ENCODE data around the gene KAT6B.

The KAT6B gene

DNA sequence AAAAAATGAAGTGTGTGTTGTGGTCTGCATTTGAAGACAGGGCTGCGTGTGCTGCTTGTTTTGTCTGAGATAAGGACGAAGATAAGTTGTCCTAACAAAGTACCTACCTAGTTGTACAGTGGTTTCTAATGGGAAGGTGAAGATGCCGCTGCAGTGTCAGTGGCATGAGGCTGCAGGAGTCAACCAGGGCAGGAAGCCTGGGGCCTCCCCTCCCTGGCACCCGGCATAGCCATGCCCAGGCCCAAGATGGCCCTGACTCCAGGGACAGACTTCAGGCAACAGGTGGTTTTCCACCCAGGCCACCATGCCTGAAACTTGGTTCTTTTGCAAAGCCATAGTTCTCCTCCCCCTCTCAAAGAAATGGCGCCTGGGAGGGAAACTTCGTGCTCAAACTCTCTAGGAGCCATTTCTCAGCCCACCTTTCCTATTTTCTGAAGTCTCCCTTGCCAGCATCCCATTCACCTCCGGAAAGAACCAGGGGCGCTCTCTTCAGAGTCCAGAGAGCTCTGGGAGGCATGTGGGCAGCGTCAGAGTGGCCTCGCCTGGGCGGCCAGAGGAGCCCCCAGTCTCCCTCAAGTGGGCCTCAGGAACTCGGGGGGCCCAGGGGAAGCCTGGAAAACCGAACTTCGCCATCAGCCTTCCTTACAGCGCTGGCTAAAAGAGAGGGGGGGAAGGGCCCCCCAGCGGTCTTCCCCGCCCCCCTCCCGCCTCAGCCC lies 2.1 kb upstream of the KAT6B start:
- no peak for DNase-seq

DNA sequence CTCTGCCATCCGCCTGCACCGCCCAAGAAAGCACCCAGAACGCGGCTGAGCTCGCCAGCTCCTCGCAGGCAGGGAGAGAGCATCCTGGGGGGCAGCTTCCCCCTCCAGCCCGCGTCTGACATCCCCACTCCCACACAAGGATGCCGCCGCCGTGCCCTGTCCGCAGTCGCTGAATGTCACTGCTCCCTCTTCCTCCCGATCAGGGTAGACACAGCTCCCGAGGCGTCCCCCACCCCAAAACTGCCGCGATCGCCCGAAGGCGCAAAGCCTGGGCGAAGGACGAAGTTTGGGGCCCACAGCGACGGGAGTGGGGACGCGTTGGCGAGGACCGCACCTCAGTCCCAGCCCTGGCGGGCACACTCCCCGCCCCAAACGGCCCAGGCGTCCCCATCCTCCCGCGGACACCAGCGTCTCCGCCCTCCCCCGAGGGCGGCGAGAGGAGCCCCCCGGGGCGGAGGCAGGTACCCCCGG lies 1.5 kb upstream of the KAT6B start:
- DNase-seq, result no peak

DNA sequence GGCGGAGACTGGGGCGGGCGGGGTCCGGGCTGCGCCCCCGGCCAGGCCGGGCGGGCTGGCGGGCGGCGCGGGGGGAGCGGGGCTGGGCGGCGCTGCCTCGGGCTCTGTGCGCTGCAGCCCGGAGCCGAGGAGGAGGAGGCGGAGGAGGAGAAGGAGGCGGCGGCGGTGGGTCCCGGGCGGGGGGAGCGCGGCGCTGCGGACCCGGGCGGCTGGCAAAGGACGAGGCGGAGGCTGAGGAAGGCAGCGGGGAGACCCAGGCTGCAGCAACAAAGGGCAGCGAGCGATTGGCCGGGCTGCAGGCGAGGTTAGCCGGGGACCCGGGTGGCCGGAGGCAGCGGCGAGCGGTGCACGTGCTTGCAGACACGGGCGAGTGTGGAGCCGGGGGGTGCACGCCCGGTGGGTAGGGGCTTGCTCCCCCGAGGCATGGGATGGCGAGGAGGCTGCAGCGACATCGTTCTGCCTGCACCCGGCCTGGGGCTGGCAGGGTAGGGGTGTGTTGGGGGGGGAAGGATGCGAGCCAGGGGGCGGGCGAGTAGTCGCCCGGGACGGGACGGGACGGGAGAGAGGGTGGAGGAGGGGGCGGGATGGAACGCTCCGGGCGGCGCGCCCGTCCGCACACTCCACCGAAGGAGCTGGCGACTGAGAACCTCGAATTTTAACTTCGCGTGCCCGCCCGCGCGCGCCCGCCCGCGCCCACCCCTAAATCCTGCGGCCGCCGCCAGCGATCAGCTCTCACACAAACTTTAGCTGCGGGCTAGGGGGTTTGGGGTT lies 844 bp upstream of the KAT6B start:
- DNase-seq, result no peak

DNA sequence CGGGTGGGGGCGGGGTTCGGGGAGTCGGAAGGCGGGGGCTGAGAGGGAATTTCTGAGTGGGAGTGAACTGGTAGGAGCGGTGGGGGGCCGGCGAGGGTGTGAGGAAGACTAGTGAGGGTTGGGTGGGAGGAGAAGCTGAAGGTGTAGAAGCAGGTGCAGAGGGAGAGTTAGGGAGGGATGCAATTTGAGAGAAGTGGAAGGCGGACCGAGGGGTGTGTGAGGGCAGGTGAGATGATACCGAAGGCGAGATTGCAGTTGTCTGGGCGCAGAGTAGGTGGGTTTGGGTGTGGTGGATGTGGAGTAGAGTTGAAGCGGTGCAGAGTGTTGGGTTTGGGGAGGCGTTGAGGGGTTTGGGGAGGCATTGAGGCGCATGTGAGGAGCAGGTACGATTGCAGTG lies 643 bp downstream of the KAT6B start:
- no peak for DNase-seq

DNA sequence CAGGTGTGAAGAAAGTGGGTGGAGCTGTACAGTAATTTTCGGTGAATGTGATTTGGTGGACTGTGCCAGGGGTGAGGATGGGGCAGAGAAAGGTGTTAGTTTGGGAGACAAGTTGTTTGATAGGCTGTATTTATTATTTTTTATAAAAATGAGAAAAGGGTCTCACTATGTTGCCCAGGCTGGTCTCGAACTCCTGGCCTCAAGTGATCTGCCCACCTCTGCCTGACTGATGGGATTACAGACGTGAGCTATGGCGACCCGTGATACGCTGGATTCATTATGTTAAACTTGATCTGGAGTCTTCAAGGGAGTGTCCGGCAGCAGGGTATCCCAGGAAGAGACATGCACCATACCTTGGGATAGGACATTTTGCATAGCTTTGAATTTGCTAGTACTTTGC lies 1.3 kb downstream of the KAT6B start:
- DNase-seq, result no peak

- no peak for DNase-seq
Observed at GRCh38 chr10:74828946-74829345, 2.5 kb downstream of the KAT6B start.

GRCh38 chr10:74831518-74832120 lies 5.2 kb downstream of the KAT6B start:
- DNase-seq, result no peak

- DNase-seq, result no peak
Observed at GRCh38 chr10:74835963-74836362, 9.6 kb downstream of the KAT6B start.

DNA sequence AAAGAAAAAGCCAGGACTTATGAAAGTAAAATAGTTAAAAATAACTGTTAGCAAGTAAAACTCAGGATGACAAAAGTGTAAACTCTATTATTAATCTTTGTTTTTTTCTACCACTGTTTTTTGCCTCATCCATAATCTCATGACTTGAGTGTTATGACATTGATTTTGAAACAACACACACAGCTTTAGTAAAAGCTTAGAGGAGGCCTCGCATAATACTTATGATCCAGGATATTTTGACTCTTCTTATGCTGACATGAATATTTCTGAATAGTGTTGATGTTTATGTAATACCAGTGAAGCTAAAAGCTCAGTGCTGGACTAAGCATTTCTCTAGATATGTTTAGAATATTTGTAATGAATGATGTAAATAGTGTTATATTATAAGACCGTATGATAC lies 10.5 kb downstream of the KAT6B start:
- no peak for DNase-seq

GRCh38 chr10:74837743-74838142 lies 11.3 kb downstream of the KAT6B start:
- no peak for DNase-seq

DNA sequence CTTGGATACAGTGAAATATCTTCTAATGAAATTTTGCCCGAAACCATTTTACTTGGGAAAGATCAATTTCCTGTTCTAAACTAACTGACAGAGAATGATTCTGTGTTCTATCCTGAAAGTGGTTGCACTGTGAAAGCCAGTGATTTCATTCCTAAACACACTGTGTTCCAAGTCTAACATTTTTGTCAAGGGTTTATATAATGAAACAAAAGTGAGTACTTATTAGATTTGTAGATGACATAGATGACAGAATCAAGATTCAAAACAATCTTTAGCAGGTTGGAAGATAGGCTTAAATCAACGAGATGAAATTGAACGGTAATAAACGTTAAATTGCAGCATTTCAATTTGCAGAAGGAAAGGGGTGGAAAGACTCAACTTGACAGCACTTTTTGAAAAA lies 13.3 kb downstream of the KAT6B start:
- no peak for DNase-seq

GRCh38 chr10:74841265-74841973 lies 15.0 kb downstream of the KAT6B start:
- DNase-seq, result no peak

GRCh38 chr10:74842301-74842954 lies 16.0 kb downstream of the KAT6B start:
- DNase-seq, result no peak

GRCh38 chr10:74846958-74847357 lies 20.6 kb downstream of the KAT6B start:
- no peak for DNase-seq

DNA sequence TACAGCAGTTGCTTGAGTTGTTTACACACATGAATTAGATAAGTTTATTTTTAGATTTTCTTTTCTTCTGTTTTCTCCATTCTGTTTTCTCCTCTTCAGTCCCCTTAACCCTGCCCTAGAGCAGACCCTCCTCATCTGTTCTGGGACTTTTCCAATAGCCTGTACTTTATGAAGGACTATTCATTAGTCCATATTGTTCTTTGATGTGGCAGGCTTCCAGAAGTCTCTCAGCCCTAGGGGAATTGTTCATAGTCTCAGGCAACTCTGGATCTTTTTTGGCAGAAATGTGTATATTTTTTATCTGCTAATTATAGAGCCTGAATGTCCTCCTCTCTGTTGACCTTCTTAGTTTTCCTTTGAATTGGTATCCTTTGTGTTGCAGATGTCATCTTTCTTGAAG lies 25.4 kb downstream of the KAT6B start:
- no peak for DNase-seq

- DNase-seq, result no peak
Observed at GRCh38 chr10:74852381-74852780, 26.0 kb downstream of the KAT6B start.

GRCh38 chr10:74854610-74855009 lies 28.2 kb downstream of the KAT6B start:
- no peak for DNase-seq

GRCh38 chr10:74855027-74855426 lies 28.6 kb downstream of the KAT6B start:
- no peak for DNase-seq

- DNase-seq, result no peak
Observed at GRCh38 chr10:74855439-74855838, 29.0 kb downstream of the KAT6B start.

DNA sequence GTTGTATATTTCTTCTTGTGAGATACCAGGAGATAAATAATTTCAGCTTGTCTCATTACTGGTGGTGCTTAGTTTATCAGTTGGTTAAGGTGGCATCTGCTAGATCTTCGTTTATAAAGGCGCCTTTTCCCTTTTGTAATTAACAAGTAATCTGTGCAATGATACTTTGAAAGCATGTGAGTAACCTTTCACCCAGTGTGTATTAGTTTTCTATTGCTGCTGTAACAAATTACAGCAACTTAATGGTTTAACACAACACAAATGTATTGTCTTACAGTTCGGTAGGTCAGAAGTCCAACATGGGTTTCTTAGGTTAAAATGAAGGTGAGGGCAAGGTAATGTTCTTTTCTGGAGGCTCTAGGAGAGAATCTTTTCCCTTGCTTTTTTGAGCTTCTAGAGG lies 30.5 kb downstream of the KAT6B start:
- DNase-seq, result no peak

- no peak for DNase-seq
Observed at GRCh38 chr10:74857586-74857985, 31.2 kb downstream of the KAT6B start.

DNA sequence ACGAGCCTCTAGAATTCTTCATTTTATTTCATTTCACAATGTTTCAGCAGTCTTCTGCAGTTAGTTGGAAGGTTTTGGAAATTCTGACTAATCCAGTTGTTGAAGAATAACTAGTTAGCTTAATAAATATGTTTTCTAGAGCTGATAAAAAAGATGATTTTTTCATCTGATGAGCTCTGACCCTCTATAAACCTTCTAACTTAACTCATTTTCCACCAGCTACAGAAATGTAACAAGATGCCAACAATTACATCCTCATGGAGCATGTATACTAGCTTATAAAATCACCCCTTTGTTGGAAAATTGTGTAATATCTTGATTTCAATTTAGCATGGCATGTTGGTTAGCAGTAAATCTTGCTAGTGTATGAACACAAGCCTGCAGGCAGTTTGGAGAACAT lies 33.1 kb downstream of the KAT6B start:
- no peak for DNase-seq

- DNase-seq, result no peak
Observed at GRCh38 chr10:74862625-74863024, 36.2 kb downstream of the KAT6B start.
